Fibroblast of lung (primary cell): ENCODE results near the gene HS3ST2. TPM values are rescaled to one million over a fixed set of nuclear protein-coding genes. Genes with fewer than 3 reads are reported as not detected.

ENCODE experiments used
- DNase-seq, 2 donors: peaks; one replicate each; pipeline versions ENCODE4 v3.0.0 to v3.0.0-alpha.2; 2010; ENCODE audit warnings: low read depth in 2 of 2
- H2AFZ ChIP-seq: 2 replicates; pipeline ENCODE4 v1.5.1; 2012; ENCODE audit warnings: low read length, control low read depth, inconsistent platforms
- H3K27ac ChIP-seq: 2 replicates; pipeline ENCODE4 v1.5.1; 2011; ENCODE audit warnings: low read length, control low read depth; ENCODE audit not compliant: insufficient read depth
- H3K27me3 ChIP-seq: 2 replicates; pipeline ENCODE4 v1.5.1; 2011; ENCODE audit warnings: mild to moderate bottlenecking, low read length; ENCODE audit not compliant: control insufficient read depth, insufficient read depth
- H3K36me3 ChIP-seq: 2 replicates; pipeline ENCODE4 v1.5.1; 2011; ENCODE audit warnings: low read length; ENCODE audit not compliant: control insufficient read depth, insufficient read depth
- H3K4me1 ChIP-seq: 2 replicates; pipeline ENCODE4 v1.5.1; 2011; ENCODE audit warnings: low read length; ENCODE audit not compliant: control insufficient read depth, insufficient read depth; ENCODE audit errors: extremely low read depth
- H3K4me2 ChIP-seq: 2 replicates; pipeline ENCODE4 v1.5.1; 2011; ENCODE audit warnings: low read length, control low read depth; ENCODE audit not compliant: insufficient read depth; ENCODE audit errors: extremely low read depth
- H3K4me3 ChIP-seq, 4 experiments: fragments of 200-600 bp in 1 of 4; sonication (generic) in 1 of 4; replicated peaks in 1 of 4; 2 replicates each; pipeline ENCODE4 v1.5.1; 2011 to 2016; ENCODE audit warnings: low read length in 4 of 4, low read depth in 3 of 4, mild to moderate bottlenecking in 3 of 4, control low read depth in 2 of 4, inconsistent platforms in 1 of 4, mixed read lengths in 1 of 4; ENCODE audit not compliant: insufficient read depth in 1 of 4; ENCODE audit errors: control extremely low read depth in 1 of 4
- H3K79me2 ChIP-seq: 2 replicates; pipeline ENCODE4 v1.5.1; 2012; ENCODE audit warnings: mild to moderate bottlenecking, low read length, inconsistent platforms; ENCODE audit not compliant: control insufficient read depth, insufficient read depth
- H3K9ac ChIP-seq: 2 replicates; pipeline ENCODE4 v1.5.1; 2011; ENCODE audit warnings: mild to moderate bottlenecking, low read length, control low read depth; ENCODE audit not compliant: insufficient read depth
- H3K9me3 ChIP-seq: 2 replicates; pipeline ENCODE4 v1.5.1; 2012; ENCODE audit warnings: low read depth, low read length; ENCODE audit not compliant: control insufficient read depth, insufficient read depth
- H4K20me1 ChIP-seq: 2 replicates; pipeline ENCODE4 v1.5.1; 2011; ENCODE audit warnings: low read length; ENCODE audit not compliant: control insufficient read depth, insufficient read depth; ENCODE audit errors: extremely low read depth
- CTCF ChIP-seq, 2 donors: IDR thresholded peaks in 1 of 2; conservative IDR thresholded peaks in 1 of 2; 1 replicate in 1 of 2; 2 replicates in 1 of 2; pipeline ENCODE4 v1.5.1; 2011 to 2012; ENCODE audit warnings: low read length in 2 of 2, control low read depth in 1 of 2, inconsistent platforms in 1 of 2, low read depth in 1 of 2, mild to moderate bottlenecking in 1 of 2
- EZH2 ChIP-seq: IDR thresholded peaks from 2 replicates; pipeline ENCODE4 v1.5.1; 2012; ENCODE audit warnings: low read length, control low read depth, mild to moderate bottlenecking; ENCODE audit errors: missing control alignments
- polyA plus RNA-seq, 2 donors: library from polyadenylated mRNA; depleted of rRNA in 1 of 2; stranded (reverse) in 1 of 2; unstranded in 1 of 2; fragments of >200 nt; gene quantifications; 2 replicates each; pipeline ENCODE4 v1.2.1, GENCODE V29; 2011 to 2012; ENCODE audit warnings: missing spikeins in 1 of 2
- total RNA-seq: library from RNA; depleted of rRNA; stranded (reverse); fragments of >200 nt; gene quantifications from 2 replicates; pipeline ENCODE4 v1.2.1, GENCODE V29; 2014

HS3ST2 gene
- total and polyA plus RNA-seq, 2 donors (not counting 1 experiment from before 2014, with no cell fraction given): not detected

GRCh38 chr16:22933173-22933572, 119.2 kb downstream of the HS3ST2 start:
- Histone ChIP-seq H3K9ac (no peak overlapping the region), H3K36me3 (no peaks in the 10 kb centered on the region), H2AFZ (no peak overlapping the region), H3K4me1 (no peaks in the 10 kb centered on the region), H3K9me3 (no peaks in the 10 kb centered on the region), H3K27ac (no peak overlapping the region), H3K4me2 (no peak overlapping the region), H3K27me3 (no peaks in the 10 kb centered on the region), H3K79me2 (no peaks in the 10 kb centered on the region), H3K4me3 (no peak overlapping the region), H4K20me1 (no peaks in the 10 kb centered on the region)
- TF ChIP-seq CTCF (conservative IDR thresholded peaks at IDR 0.05 in 1 of 2, IDR thresholded peaks at IDR 0.05 in 1 of 2; ENCODE audit: low read depth in 1 of 2, low read length in 2 of 2) (no peak), EZH2 (no peak)
- DNase-seq: no peak

- H3K4me3 ChIP-seq: no peak overlapping the region
- no peaks in the 10 kb centered on the region for H4K20me1 ChIP-seq
- TF ChIP-seq CTCF (conservative IDR thresholded peaks at IDR 0.05 in 1 of 2, IDR thresholded peaks at IDR 0.05 in 1 of 2; ENCODE audit: low read depth in 1 of 2, low read length in 2 of 2): no peak
- TF ChIP-seq EZH2: no peak
- no peaks in the 10 kb centered on the region for H3K36me3 ChIP-seq
- DNase-seq: no peak
- no peaks in the 10 kb centered on the region for H3K27me3 ChIP-seq
- no peak overlapping the region for H2AFZ ChIP-seq
- H3K4me2 ChIP-seq: no peak overlapping the region
- no peaks in the 10 kb centered on the region for H3K9me3 ChIP-seq
- no peak overlapping the region for H3K9ac ChIP-seq
- H3K79me2 ChIP-seq: no peaks in the 10 kb centered on the region
- H3K27ac ChIP-seq: no peak overlapping the region
- no peaks in the 10 kb centered on the region for H3K4me1 ChIP-seq
Observed at GRCh38 chr16:22934786-22935185, 120.8 kb downstream of the HS3ST2 start.

GRCh38 chr16:22937169-22937568, 123.2 kb downstream of the HS3ST2 start:
- Histone ChIP-seq H3K9ac (no peak overlapping the region), H4K20me1 (no peaks in the 10 kb centered on the region), H3K36me3 (no peaks in the 10 kb centered on the region), H3K27me3 (no peaks in the 10 kb centered on the region), H2AFZ (no peak overlapping the region), H3K27ac (no peak overlapping the region), H3K4me2 (no peak overlapping the region), H3K9me3 (no peaks in the 10 kb centered on the region), H3K4me3 (no peak overlapping the region), H3K4me1 (no peaks in the 10 kb centered on the region), H3K79me2 (no peaks in the 10 kb centered on the region)
- no peak for DNase-seq
- TF ChIP-seq EZH2 (no peak), CTCF (conservative IDR thresholded peaks at IDR 0.05 in 1 of 2, IDR thresholded peaks at IDR 0.05 in 1 of 2; ENCODE audit: low read depth in 1 of 2, low read length in 2 of 2) (no peak)
